Lung (tissue), 12 donors: ENCODE data around the gene TAOK1. TPM values are rescaled to one million over a fixed set of nuclear protein-coding genes. Genes with fewer than 3 reads are reported as not detected.

ENCODE experiments used
- ATAC-seq: fragments of 200-7000 bp; cut with Tn5 transposase; one replicate; pipeline ENCODE4 v1.9.1; 2020; ENCODE audit warnings: moderate number of reproducible peaks; ENCODE audit not compliant: insufficient read depth, low FRiP score
- DNase-seq, 3 donors: peaks; one replicate each; pipeline ENCODE4 v3.0.0-alpha.2; 2013 to 2017
- H3K27ac ChIP-seq, 2 donors: one replicate each; pipeline ENCODE4 v1.5.1; 2013; ENCODE audit warnings: mild to moderate bottlenecking in 2 of 2, moderate library complexity in 2 of 2, control low read depth in 1 of 2, inconsistent platforms in 1 of 2, low read depth in 1 of 2, low read length in 1 of 2
- H3K27me3 ChIP-seq, 3 donors: one replicate each; pipeline ENCODE4 v1.5.1; 2013; ENCODE audit warnings: low read length in 2 of 3; ENCODE audit not compliant: control insufficient read depth in 3 of 3, insufficient read depth in 3 of 3
- H3K36me3 ChIP-seq, 4 donors: one replicate each; pipeline ENCODE4 v1.5.1; 2013; ENCODE audit warnings: low read length in 4 of 4, mild to moderate bottlenecking in 1 of 4, moderate library complexity in 1 of 4; ENCODE audit not compliant: control insufficient read depth in 4 of 4, insufficient read depth in 4 of 4
- H3K4me1 ChIP-seq, 5 donors: one replicate each; pipeline ENCODE4 v1.5.1; 2013; ENCODE audit warnings: low read length in 5 of 5, mild to moderate bottlenecking in 2 of 5, moderate library complexity in 1 of 5; ENCODE audit not compliant: control insufficient read depth in 5 of 5, insufficient read depth in 5 of 5
- H3K4me3 ChIP-seq: one replicate; pipeline ENCODE4 v1.5.1; 2013; ENCODE audit warnings: mild to moderate bottlenecking, control low read depth, moderate library complexity
- H3K9ac ChIP-seq, 2 donors: one replicate each; pipeline ENCODE4 v1.5.1; 2013; ENCODE audit warnings: low read length in 2 of 2, control low read depth in 1 of 2; ENCODE audit not compliant: insufficient read depth in 1 of 2
- H3K9me3 ChIP-seq, 4 donors: one replicate each; pipeline ENCODE4 v1.5.1; 2013; ENCODE audit warnings: low read length in 3 of 4, mild to moderate bottlenecking in 1 of 4, moderate library complexity in 1 of 4; ENCODE audit not compliant: control insufficient read depth in 4 of 4, insufficient read depth in 3 of 4
- WGBS, 2 donors: extraction: QIAGEN DNeasy Blood & Tissue Kit; methylation state at CpG; one replicate each; pipeline ENCODE4 v1.1.7; 2013; 5-methylcytosine and 5-hydroxymethylcytosine counted together
- polyA plus RNA-seq, 2 donors: library from polyadenylated mRNA; stranded (reverse); fragments of 200-250 nt; gene quantifications; one replicate each; pipeline ENCODE4 v1.2.1, GENCODE V29; 2013
- total RNA-seq, 2 donors: library from RNA; depleted of rRNA in 1 of 2; stranded (reverse); fragments of >200 nt in 1 of 2; gene quantifications; one replicate each; pipeline ENCODE4 v1.2.1, GENCODE V29; 2014 to 2021
- TF ChIP-seq, protein P1 (sequence below): IDR thresholded peaks from 2 replicates; pipeline ENCODE4 v1.5.1; 2012; ENCODE audit warnings: mild to moderate bottlenecking; ENCODE audit errors: control extremely low read depth, extremely low read depth
- donor health status: control.
- donor health status: control.
- donor health status: Bipolar disorder and iron deficiency.
- donor health status: healthy.
- donor health status: DM: yes; HTN: yes; CAD: no.

Gene TAOK1
- total and polyA plus RNA-seq, 4 donors = 8.8 to 81.0 (median 37.3) TPM

DNA sequence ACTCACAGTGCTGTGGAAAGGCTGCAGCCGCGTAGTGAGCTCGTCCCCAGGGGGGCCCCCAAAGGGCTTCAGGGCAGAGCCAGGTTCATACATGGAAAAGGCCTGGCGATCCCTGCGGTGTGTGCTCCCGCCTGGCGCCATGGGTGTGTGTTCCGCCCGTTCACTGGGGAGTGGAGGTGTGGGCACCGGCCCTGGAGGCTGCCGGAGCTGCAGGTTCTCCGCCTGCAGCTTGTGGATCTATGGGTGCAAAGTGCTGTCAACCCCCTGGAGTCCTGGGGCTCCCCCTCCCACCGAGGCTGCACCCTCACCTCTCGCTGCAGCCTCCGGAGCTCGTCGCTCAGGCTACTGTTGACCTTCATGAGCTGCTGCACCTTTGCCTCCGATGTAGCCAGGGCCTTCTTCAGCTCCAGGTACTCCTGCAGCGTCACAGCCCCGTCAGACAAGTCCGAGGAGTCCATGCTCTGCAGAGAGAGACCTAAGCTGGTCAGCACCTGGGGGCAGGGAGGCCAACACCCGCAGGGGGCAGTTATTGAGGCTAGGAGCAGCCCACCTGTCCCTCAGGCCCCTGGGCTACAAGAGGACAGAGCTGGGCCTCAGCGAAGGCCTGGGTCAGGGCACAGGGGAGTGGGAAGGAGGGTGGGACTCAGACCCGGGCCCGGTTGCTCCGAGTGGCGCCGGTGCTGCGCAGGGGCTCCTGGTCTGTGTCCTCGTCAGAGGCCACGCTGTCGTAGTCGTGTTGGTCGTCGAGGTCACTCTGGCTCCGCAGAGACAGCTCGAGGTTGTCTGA is 186.2 kb downstream of the TAOK1 start:
- Histone ChIP-seq H3K27me3 (no peaks in the 10 kb centered on the region), H3K27ac (no peak overlapping the region), H3K9ac (no peak overlapping the region), H3K4me1 (peaks cover 0 to 17% (median 0%) of the 10 kb centered on the region in 5 donors), H3K4me3 (no peak overlapping the region), H3K36me3 (peaks cover 3 to 62% (median 28%) of the 10 kb centered on the region in 4 donors), H3K9me3 (no peaks in the 10 kb centered on the region)
- DNase-seq = no peak
- WGBS, 2 donors = 95 to 98% methylated on average over 37 of the region's 37 CpGs
- ATAC-seq = no peak
- TF ChIP-seq, protein P1, sequence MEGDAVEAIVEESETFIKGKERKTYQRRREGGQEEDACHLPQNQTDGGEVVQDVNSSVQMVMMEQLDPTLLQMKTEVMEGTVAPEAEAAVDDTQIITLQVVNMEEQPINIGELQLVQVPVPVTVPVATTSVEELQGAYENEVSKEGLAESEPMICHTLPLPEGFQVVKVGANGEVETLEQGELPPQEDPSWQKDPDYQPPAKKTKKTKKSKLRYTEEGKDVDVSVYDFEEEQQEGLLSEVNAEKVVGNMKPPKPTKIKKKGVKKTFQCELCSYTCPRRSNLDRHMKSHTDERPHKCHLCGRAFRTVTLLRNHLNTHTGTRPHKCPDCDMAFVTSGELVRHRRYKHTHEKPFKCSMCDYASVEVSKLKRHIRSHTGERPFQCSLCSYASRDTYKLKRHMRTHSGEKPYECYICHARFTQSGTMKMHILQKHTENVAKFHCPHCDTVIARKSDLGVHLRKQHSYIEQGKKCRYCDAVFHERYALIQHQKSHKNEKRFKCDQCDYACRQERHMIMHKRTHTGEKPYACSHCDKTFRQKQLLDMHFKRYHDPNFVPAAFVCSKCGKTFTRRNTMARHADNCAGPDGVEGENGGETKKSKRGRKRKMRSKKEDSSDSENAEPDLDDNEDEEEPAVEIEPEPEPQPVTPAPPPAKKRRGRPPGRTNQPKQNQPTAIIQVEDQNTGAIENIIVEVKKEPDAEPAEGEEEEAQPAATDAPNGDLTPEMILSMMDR = no peak

DNA sequence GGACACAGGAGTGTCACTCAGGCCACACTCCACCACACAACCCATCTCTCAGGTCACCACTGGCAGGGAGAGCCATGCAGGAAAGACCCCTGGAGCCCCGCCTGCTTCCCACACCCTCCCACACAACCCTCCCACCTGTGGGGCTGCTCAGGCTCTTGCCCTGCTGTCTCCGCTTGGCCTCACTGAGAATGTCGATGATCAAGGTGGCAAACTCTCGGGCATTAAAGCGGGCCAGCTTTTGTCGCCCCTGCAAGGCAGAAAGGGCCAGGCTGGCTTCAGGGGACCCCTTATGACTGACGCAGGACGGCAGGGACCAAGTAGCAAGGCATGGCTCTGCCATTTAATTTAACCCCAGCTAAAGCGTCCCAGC is 186.8 kb downstream of the TAOK1 start:
- TF ChIP-seq, protein P1 = no peak
- no peak overlapping the region for H3K9ac ChIP-seq
- peaks cover 3 to 65% (median 24%) of the 10 kb centered on the region in 4 donors for H3K36me3 ChIP-seq
- no peak overlapping the region for H3K27ac ChIP-seq
- no peak overlapping the region for H3K4me3 ChIP-seq
- ATAC-seq = no peak
- no peak for DNase-seq
- H3K4me1 ChIP-seq = peaks cover 0 to 17% (median 0%) of the 10 kb centered on the region in 5 donors
- H3K9me3 ChIP-seq = no peaks in the 10 kb centered on the region
- WGBS, 2 donors = 96 to 97% methylated on average over 9 of the region's 9 CpGs
- no peaks in the 10 kb centered on the region for H3K27me3 ChIP-seq

DNA sequence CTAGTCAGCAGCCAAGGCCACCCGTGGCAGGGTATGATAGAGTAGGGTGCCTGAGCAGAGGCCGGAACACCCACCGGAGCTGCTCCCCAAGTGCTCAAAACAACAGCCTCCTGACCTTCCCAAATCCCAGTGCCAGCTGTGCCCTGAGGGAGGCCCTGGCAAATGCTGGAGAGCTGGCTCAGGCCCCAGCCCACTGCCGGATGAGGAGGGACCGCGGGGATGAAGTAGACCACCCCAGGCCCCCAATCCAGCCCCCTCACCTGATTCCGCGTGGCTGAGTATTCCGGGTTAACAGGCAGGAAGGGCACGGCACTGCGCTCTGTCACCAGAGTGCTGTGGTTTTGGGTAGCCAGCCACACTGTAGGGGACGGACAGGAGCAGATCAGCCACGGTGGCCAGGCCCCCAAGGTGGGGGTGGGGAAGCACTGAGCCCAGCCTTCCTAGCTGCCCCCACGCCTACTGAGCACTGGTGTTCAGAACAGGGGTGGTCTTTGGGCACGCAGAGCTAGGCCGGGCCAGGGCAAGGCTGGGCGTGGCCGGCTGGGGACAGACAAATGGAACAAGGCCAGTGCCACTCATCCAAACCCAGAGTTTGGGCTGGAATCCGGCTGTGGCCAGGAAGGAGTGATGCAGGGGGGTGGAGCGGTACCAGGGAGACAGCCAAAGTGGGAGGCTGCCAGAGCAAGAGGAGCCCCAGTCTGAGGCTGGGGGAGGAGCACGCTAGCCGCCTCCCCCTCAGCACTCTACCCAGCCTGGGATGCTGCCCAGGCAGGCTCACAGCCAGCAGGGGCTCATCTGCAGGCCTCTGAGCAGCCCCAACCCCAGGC is 187.4 kb downstream of the TAOK1 start:
- DNase-seq (peak in 2 of 3 donors; percentile 56 to 67), ATAC-seq (no peak)
- peaks cover 0 to 14% (median 0%) of the 10 kb centered on the region in 5 donors for H3K4me1 ChIP-seq
- H3K9me3 ChIP-seq = no peaks in the 10 kb centered on the region
- no peaks in the 10 kb centered on the region for H3K27me3 ChIP-seq
- no peak overlapping the region for H3K27ac ChIP-seq
- 83 to 84% methylated on average over 20 to 22 of the region's 22 CpGs for WGBS, 2 donors
- H3K4me3 ChIP-seq = no peak overlapping the region
- H3K36me3 ChIP-seq = peaks cover 3 to 70% (median 25%) of the 10 kb centered on the region in 4 donors
- no peak overlapping the region for H3K9ac ChIP-seq
- TF ChIP-seq, protein P1 = no peak
